Measurements from ENCODE around the gene UBXN11.

Gene UBXN11

GRCh38 chr1:26346274-26347033 lies 40.0 kb upstream of the UBXN11 start:
- no peak for DNase-seq (ENCODE audit: low spot score)
- CTCF ChIA-PET, result no interaction called here
- TF ChIP-seq CTCF (conservative IDR thresholded peaks at IDR 0.05; ENCODE audit: low read depth), result no peak
- no peak overlapping the region for H3K27ac ChIP-seq
- POLR2A ChIA-PET (ENCODE audit: low non-redundant PET), result no interaction called here

- no peak overlapping the region for H3K27ac ChIP-seq
- POLR2A ChIA-PET (ENCODE audit: low non-redundant PET), result no interaction called here
- CTCF ChIA-PET, result no interaction called here
- TF ChIP-seq CTCF (conservative IDR thresholded peaks at IDR 0.05; ENCODE audit: low read depth), result no peak
- no peak for DNase-seq (ENCODE audit: low spot score)
Observed at GRCh38 chr1:26345718-26346117, 39.3 kb upstream of the UBXN11 start.

- CTCF ChIA-PET, result no interaction called here
- POLR2A ChIA-PET (ENCODE audit: low non-redundant PET), result no interaction called here
Observed at GRCh38 chr1:26344147-26344920, 37.9 kb upstream of the UBXN11 start.

GRCh38 chr1:26340047-26340481 lies 33.6 kb upstream of the UBXN11 start:
- no peak for TF ChIP-seq CTCF (conservative IDR thresholded peaks at IDR 0.05; ENCODE audit: low read depth)
- H3K27ac ChIP-seq, result peak overlapping the region; percentile 52; the same call in 1 of the 2 replicates
- POLR2A ChIA-PET (ENCODE audit: low non-redundant PET), result no interaction called here
- no peak for DNase-seq (ENCODE audit: low spot score)
- CTCF ChIA-PET, result interaction anchor here (1.1 kb wide), 1 partner anchor 53 kb away, joined by 3 read pairs; no protein-coding TSS in a partner anchor

More at GRCh38 chr1:26344147-26344920, 37.9 kb upstream of the UBXN11 start:
- no peak for DNase-seq (ENCODE audit: low spot score)
- H3K27ac ChIP-seq, result no peak overlapping the region
- TF ChIP-seq CTCF (conservative IDR thresholded peaks at IDR 0.05; ENCODE audit: low read depth), result no peak

- DNase-seq (ENCODE audit: low spot score), result no peak
- ChIA-PET CTCF (interaction anchor here (1.0 kb wide), 1 partner anchor 26 kb away, joined by 4 read pairs; no protein-coding TSS in a partner anchor), POLR2A (ENCODE audit: low non-redundant PET) (no interaction called here)
- no peak overlapping the region; the same call in 1 of the 2 replicates for H3K27ac ChIP-seq
- no peak for TF ChIP-seq CTCF (conservative IDR thresholded peaks at IDR 0.05; ENCODE audit: low read depth)
Observed at GRCh38 chr1:26338670-26339069, 32.2 kb upstream of the UBXN11 start.

GRCh38 chr1:26337625-26338024 lies 31.2 kb upstream of the UBXN11 start:
- POLR2A ChIA-PET (ENCODE audit: low non-redundant PET), result no interaction called here

More at GRCh38 chr1:26337625-26338024, 31.2 kb upstream of the UBXN11 start:
- peak overlapping the region; percentile 78 for H3K27ac ChIP-seq
- no peak for DNase-seq (ENCODE audit: low spot score)
- CTCF ChIA-PET, result no interaction called here
- no peak for TF ChIP-seq CTCF (conservative IDR thresholded peaks at IDR 0.05; ENCODE audit: low read depth)
